HG03439 (cell line): Measurements from ENCODE around the gene OSM.

Experiments used
- ATAC-seq: cut with Tn5 transposase; IDR thresholded peaks from one replicate; pipeline ENCODE4 v1.9.1; 2021; ENCODE audit warnings: mild to moderate bottlenecking, moderate library complexity; ENCODE audit not compliant: unreplicated experiment

Gene OSM

DNA sequence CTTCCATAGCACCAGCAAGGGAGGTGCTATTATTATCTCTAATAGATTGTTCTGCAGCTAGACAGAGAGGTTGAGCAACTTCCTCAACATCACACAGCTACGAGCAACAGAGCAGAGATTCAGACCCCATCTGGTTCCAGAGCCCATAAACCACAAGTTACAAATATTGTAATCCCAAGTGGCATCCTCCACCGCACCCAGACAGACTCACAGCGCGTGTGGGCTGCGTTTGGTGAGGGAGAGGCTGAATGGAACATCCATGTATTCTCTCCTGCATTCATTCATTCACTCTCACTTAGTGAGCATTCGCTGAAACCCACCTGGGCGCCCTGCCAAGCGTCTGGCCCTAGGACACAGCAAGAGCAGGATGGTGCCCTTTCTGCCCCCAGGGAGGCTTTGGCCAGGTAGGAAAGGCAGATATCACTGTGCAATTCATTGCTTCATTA, 53.6 kb downstream of the OSM start:
- no peak for ATAC-seq
